ENCODE data around the gene KCNJ14.
A peak's percentile ranks its signal among the peaks of the same experiment; 100 is the strongest.
"Not testable (repeated sequence)": the region's sequence is repeated elsewhere in the genome, so short reads cannot be mapped to it uniquely, and the experiment has no call there.

Gene KCNJ14

DNA sequence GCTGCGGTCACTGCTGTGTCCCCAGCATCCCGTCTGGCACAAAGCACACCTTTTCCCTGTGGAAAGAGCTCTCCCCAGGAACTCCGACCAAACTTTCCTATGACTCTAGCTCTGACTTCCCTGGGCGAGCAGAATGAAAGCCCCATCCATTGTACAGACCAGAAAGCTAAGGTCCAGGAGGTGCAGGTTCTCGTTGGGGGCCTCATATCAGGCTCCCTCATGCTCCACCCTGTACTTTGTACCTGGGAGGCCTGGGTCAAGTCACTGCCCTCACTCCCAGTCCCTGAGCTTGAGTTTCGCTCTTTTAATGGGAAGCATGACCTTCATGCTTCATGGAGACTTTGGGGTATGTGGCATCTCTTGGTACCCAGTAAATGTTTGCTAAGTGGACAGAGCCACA lies 32.2 kb downstream of the KCNJ14 start:
- Histone ChIP-seq H3K36me3 (no peaks in the 10 kb centered on the region), H3K27ac (peak overlapping the region; percentile 31 to 42), H3K9me3 (no peaks in the 10 kb centered on the region), H3K4me1 (peaks cover 0 to 48% (median 22%) of the 10 kb centered on the region in 4 donors), H3K4me3 (no peak overlapping the region), H3K27me3 (peaks cover 0 to 23% of the 10 kb centered on the region in 2 donors)
- intact Hi-C loops (cut with DNase I; ENCODE audit: low total_unique reads) = no loop called here
- no peak for TF ChIP-seq CTCF (IDR thresholded peaks at IDR 0.05)
- no peak for DNase-seq

DNA sequence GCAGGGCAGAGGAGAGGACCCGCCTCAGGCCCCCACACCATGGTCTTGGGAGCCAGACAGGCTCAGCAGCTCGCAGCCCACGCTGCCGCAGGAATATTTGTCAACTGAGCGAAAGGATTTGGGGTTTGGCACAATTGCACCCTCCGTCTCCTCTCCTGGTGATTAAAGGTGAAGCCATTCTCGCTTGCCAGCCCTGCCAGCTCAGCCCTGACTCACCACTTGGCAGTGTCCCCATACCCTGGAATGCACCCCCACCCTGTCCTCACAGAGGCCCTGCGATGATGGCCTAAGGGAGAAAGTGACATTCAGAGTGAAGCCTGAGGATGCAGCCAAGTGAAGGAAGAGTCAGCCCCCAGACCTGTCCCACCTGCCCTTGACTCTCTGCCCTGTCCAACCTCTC lies 32.6 kb downstream of the KCNJ14 start:
- DNase-seq = peak in 1 of 2 donors; percentile 89
- Histone ChIP-seq H3K27ac (peak overlapping the region; percentile 31 to 42), H3K27me3 (peaks cover 0 to 25% of the 10 kb centered on the region in 2 donors), H3K9me3 (no peaks in the 10 kb centered on the region), H3K4me1 (peaks cover 0 to 52% (median 24%) of the 10 kb centered on the region in 4 donors), H3K4me3 (no peak overlapping the region), H3K36me3 (no peaks in the 10 kb centered on the region)
- intact Hi-C loops (cut with DNase I; ENCODE audit: low total_unique reads) = no loop called here
- no peak for TF ChIP-seq CTCF (IDR thresholded peaks at IDR 0.05)

GRCh38 chr19:48488478-48488877 lies 33.1 kb downstream of the KCNJ14 start:
- H3K4me1 ChIP-seq = peaks cover 0 to 57% (median 26%) of the 10 kb centered on the region in 4 donors
- H3K36me3 ChIP-seq; H3K4me3 ChIP-seq; DNase-seq; intact Hi-C loops (cut with DNase I; ENCODE audit: low total_unique reads); H3K9me3 ChIP-seq: not testable (repeated sequence)
- H3K27ac ChIP-seq = peak overlapping the region; percentile 31 to 42
- H3K27me3 ChIP-seq = peaks cover 0 to 31% of the 10 kb centered on the region in 2 donors

DNA sequence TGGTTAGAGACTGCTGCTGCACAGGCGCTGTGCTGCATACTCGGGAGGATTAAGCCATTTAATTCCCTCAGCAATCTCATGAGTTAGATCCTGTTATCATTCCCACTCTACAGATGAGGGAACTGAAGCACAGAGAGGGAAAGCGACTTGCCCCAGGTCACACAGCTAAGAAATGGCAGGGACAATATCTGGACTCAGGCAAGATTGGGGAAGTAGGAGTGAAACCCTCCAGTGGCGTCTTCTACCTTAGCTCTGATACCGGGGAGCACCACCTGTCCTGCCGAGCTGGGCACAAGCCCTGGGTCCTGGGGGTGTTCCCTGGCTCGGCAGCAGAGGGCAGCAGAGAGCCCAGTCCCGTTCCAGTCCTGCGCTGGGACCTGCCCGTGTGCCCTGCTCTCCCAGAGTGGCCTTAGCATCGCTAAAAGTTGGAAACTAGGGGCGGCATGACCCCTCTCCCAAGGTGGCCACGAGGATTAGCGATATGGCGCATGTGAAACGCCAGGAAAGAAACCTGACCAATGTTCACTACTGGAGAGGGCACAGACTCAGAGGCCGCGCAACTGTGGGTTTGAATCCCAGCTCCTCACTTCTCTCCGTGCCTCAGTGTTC lies 34.3 kb downstream of the KCNJ14 start:
- Histone ChIP-seq H3K27ac (no peak overlapping the region), H3K4me3 (no peak overlapping the region), H3K36me3 (no peaks in the 10 kb centered on the region), H3K4me1 (peaks cover 0 to 64% (median 27%) of the 10 kb centered on the region in 4 donors), H3K9me3 (no peaks in the 10 kb centered on the region), H3K27me3 (peaks cover 0 to 31% of the 10 kb centered on the region in 2 donors)
- intact Hi-C loops (cut with DNase I; ENCODE audit: low total_unique reads) = loop anchor here (5.0 kb wide), 1 partner anchor 93 kb away; no protein-coding TSS in a partner anchor
- peak; percentile 84 to 95 for TF ChIP-seq CTCF (IDR thresholded peaks at IDR 0.05)
- DNase-seq = peak in 1 of 2 donors; percentile 53

DNA sequence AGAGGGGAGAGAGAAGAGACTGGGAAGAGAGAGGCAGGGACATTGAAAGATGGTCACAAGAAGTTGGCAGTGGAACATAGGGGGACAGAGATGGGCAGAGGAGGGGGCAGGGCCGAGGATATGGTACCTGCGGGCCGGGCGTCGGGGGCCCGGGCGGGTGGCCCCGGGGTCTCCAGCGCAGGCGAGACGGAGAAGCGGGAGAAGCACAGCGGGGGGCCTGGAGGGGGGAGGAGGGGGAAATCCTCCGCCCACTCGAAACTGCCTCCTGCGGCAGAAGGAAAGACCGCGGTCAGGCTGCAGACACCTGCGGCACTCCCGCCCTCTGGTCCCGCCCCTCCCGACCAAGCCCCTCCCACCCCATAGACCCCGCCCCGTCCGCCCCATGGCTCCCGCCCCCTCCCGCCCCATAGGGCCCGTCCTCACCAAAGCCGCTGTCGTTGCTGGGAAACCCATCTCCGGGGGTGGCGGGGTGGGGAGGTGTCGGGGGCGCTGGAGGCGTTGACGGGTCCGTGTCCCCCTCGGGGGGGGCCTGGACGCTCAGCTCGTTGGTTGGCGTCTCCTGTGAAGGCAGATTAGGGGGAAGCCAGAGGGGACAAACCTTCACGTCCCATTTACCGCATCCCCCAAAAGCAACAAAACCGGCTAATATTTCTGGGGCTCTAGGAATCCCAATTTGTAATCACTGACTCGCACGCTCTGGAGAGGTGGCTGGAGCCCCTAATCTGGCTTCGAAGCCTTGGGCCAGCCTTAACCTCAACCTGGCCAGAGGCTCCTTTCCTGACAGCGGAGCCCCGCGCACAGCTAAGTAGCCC lies 35.8 kb downstream of the KCNJ14 start:
- H3K4me1 ChIP-seq = peaks cover 0 to 64% (median 27%) of the 10 kb centered on the region in 4 donors
- no peak for TF ChIP-seq CTCF (IDR thresholded peaks at IDR 0.05)
- no peak for DNase-seq
- no peaks in the 10 kb centered on the region for H3K9me3 ChIP-seq
- no peak overlapping the region for H3K4me3 ChIP-seq
- intact Hi-C loops (cut with DNase I; ENCODE audit: low total_unique reads) = loop anchor here (5.0 kb wide), 1 partner anchor 91 kb away; no protein-coding TSS in a partner anchor
- no peak overlapping the region for H3K27ac ChIP-seq
- H3K36me3 ChIP-seq = no peaks in the 10 kb centered on the region
- H3K27me3 ChIP-seq = peaks cover 0 to 28% of the 10 kb centered on the region in 2 donors

- Histone ChIP-seq H3K4me1 (peaks cover 0 to 64% (median 27%) of the 10 kb centered on the region in 4 donors), H3K27ac (no peak overlapping the region), H3K9me3 (no peaks in the 10 kb centered on the region), H3K4me3 (no peak overlapping the region), H3K27me3 (peaks cover 0 to 29% of the 10 kb centered on the region in 2 donors), H3K36me3 (no peaks in the 10 kb centered on the region)
- no peak for TF ChIP-seq CTCF (IDR thresholded peaks at IDR 0.05)
- intact Hi-C loops (cut with DNase I; ENCODE audit: low total_unique reads) = loop anchor here (5.0 kb wide), 1 partner anchor 91 kb away; no protein-coding TSS in a partner anchor
- DNase-seq = no peak
Measured at GRCh38 chr19:48491793-48492123, 36.4 kb downstream of the KCNJ14 start.

Data from tibial artery (tissue), 4 donors.